IPS-NIHi11 (cell line): Measurements from ENCODE around the gene OXA1L.
"Not testable (repeated sequence)": the region's sequence is repeated elsewhere in the genome, so short reads cannot be mapped to it uniquely, and the experiment has no call there.

Experiments used
- DNase-seq: peaks from one replicate; pipeline ENCODE4 v3.0.0; 2012; ENCODE audit warnings: mixed read lengths, low spot score

The OXA1L gene

DNA sequence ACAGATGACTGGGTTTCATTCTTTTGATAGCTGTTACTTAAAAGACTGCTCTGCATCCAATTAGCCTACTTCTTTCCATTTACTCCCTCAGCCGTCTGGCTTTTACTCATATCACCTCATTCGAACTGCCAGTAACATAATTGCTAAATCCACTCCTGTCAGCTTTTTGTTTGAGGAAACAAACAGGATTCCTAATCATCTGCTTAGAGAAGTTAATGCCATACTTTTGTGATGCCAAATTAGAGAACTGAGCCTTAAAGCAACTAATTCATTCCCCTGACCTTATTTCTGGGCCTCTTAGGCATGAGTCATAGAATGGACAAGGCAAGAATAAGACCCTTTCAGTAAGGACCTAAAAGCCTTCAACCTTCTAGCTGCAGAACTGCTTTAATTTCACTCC lies 2.9 kb downstream of the OXA1L start:
- DNase-seq: no peak

DNA sequence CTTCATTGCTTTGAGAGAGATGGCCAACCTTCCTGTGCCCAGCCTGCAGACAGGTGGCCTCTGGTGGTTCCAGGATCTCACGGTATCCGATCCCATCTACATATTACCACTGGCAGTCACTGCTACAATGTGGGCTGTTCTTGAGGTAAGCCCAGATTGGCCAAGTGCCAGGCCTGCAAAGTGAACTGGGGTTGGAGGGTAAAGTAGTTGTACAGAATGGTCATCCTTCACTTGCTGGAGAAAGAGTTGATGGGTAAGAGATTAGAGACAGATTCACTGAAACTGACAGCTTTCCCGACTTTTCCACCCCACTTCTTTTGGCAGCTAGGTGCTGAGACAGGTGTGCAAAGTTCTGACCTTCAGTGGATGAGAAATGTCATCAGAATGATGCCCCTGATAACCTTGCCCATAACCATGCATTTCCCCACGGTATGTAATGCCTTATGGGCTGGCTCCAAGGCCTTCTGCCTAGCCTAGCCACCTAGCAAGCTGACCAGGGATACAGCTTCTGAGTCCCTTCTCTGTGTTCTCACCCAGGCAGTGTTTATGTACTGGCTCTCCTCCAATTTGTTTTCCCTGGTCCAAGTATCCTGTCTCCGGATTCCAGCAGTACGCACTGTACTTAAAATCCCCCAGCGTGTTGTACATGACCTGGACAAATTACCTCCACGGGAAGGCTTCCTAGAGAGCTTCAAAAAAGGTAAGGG lies 4.1 kb downstream of the OXA1L start:
- no peak for DNase-seq

DNA sequence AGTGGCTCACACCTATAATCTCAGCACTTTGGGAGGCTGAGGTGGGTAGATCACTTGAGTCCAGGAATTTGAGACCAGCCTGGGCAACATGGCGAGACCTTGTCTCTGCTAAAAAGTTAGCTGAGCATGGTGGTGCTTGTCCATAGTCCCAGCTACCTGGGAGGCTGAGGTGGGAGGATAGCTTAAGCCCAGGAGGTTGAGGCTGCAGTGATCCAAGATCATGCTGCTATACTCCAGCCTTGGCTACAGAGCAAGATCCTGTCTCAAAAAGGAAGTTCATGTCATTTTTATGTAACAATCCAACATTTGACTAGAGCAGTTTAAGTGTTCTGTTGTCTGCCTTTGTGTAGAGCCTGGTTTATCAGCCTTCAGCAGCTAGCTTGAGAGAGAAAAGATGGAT lies 6.2 kb downstream of the OXA1L start:
- no peak for DNase-seq

DNA sequence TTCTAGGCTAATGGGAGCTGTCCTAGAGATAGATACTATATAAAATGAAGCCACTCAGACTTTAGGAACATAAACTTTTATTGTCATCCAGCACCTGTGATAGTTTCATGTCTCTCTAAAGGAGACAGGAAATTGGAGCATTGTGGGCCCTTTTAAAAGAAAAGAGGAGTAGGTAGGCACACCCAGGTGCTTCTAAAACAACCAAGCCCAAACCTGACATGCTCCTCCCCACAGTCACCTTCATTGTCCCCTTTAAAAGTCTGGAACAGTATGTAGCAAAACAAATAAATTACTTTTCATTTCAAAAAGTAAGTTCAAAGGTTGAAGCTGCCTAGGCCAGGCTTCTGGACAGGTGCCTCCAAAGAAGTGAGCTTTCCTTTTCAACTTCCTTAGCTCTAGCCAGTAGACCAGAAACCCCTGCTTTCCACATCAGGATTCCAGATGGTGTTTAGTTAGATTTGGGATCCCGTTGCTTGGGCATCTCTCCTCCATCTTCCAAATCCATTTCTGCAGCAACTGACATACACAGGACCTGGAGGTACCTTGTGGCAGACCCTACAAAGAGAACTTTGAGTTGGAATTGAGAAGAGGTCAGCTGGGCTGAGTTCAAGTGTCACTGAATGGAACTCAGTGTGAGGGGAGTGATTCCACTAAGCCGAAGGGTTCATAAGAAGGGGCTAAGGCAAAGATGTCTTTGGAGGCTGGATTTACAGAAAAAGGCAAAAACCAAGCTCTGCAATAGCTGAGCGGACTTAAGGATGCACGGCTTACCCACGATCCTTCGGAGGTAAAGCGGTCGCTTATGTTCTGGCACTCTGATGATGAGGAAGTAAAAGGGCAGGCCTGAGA lies 6.9 kb downstream of the OXA1L start:
- no peak for DNase-seq

DNA sequence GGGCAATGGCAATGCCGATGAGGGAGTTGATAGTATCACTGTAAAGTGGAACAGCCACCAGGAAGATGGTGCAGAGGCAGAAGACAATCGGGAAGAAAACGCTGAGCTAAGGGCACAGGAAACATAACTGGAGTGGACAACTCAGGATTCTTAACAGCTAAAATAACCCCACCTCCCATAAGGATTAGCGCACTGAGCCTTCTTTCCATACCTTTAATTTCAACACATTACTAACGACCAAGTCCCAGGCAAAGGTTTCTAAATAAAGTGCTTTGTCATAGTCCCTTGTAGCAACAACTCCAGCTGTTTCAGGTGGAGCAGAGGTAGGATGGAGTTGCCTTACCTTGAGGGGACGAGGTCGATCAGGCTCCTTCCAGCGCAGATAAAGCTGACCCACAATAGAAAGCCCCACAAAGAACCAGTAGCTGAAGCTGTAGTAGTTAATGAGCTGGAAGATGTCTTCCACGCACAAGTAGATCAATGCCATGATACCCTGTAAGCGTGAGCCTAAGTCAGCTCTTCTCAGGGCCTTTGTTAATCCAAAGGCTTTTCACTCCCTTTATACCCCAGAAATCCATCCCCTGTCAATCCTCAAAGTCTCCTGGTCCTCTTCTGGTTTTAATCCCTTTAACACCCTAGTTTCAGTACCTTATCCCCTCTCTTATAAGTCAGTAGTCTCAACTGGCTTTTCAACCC lies 7.7 kb downstream of the OXA1L start:
- DNase-seq: no peak

DNA sequence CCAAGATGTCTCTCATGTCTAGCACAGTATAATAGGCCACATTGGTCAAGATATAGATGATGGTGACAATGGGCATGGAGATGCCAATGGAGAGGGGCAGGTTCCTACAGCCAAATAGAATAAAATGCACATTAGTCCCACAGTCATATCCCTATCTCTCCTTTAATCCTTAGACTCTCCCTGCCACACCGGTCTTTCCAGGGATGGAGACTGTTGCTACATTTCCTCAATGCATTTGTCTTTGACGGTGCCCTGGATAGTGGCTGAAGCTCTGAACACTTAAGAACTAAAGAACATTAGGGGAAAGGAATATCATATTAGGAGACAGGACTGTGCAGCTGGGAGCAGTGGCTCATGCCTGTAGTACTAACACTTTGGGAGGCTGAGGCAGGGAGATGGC lies 9.7 kb downstream of the OXA1L start:
- no peak for DNase-seq

DNA sequence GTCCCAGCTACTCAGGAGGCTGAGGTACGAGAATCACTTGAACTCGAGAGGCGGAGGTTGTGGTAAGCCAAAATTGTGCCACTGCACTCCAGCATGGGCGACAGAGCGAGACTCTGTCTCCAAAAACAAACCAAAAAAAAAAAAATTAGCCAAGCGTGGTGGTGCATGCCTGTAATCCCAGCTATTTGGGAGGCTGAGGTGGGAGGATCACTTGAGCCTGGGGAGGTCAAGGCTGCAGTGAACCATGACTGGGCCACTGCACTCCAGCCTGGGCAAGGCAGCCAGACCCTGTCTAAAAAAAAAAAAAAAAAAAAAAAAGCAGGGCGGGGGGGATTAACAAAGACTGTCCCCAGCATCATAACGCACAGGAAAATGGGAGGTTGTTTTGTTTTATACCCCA lies 10.4 kb downstream of the OXA1L start:
- not testable (repeated sequence) for DNase-seq

DNA sequence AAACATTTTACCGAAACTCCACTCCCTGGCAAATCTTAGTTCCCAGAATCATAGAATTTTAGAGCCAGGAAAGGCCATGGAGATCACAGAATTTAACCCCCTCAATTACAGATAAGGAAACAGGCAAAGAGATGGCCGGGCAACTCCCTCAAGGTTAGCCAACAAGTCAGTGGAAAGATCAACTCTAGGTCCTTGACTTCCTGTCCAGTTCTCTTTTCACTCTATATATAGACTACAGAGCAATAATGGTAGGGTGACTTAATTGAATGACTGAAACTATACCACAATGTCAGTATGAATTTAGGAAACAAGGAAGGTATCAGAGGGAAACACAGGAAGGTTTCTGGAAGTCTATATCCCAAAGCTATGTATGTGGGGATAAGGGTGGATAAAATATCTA lies 11.6 kb downstream of the OXA1L start:
- no peak for DNase-seq

DNA sequence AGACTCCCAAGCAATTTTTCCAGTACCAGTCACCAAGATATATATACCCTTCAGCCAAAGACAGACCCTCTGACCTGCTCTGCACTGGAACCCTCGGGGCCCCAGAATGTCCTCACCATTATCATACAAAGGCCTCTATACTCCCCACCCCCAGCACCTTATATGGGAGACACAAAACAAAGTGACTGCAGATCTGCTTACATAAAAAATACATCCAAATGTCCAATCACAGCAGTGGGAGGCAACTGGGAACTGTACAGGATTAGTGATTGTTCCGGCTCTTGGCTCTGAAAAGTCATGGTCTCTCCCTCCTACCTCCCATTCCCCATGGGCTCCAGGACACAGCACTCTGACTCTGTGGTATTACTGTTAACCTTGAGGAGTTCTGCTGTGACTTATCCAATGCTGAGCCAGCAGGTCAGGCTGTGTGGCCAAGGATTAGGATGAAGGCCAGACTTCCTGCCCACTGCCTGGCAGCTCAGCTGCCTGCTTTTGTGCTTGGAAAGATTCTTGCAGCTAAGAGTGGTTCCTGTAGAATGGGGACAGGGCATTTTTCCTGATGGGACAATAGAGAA lies 13.7 kb downstream of the OXA1L start:
- no peak for DNase-seq

DNA sequence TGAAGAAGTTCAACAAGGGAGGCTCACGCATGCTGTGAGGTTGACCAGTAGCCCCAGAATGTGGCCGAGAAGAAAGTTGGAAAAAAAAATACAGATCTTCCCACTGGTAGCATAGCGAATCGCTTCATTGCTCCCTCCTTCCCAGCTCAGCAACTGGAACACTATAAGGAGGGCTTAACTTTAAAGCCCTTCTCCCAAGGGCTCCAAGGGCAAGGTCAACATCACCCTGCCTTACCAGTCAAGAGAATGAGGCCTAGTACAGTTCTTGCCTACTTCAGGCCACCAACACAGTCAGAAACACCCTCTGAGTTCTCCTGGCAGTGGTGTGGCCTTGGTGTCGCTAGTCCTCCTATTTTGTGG lies 14.4 kb downstream of the OXA1L start:
- no peak for DNase-seq

DNA sequence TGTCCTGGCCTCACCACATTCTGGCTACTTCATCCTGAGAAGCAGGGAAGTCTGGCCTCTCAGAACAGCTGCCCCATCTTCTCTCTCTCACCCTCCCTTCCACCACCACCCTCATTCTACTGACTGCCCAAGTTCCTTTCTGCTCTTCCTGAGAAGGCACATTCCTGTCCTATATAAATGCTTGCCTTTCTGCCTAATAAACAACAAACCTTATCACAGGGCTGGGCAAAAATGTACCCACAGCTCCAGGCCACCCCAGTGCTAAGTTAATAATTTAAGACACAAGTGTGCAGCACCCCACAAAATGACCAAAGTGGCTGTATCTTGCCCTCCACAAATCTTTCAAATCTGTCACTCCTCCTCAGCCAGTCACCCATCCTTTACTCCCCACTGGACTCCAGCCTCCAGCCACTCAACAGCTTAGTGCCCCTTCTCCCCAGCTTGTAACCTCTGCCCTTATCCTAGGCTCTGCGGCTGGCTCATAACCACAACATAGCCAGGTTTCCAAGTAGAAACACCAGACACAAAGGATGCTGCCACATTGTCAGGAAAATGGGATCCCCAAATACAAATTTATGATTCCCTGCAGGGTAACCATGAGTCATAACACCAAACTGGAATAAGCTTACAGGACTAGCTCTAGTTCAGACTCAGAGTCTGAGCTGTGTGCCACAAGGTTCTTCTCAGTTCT lies 15.0 kb downstream of the OXA1L start:
- no peak for DNase-seq

DNA sequence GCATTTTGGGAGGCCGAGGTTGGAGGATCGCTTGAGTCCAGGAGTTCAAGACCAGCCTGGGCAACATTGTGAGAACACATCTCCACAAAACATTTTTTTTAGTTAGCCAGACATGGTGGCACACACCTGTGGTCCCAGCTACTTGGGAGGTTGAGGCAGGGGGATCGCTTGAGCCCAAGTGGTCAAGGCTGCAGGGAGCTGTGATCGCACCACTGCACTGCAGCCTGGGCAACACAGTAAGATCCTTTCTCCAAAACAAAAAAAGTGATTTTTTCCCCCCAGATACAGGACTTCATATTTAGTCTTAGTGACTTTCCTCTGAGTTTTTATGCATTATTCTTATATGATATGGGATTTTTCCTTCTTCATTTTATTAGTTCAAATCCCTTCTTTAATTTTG lies 20.2 kb downstream of the OXA1L start:
- no peak for DNase-seq

DNA sequence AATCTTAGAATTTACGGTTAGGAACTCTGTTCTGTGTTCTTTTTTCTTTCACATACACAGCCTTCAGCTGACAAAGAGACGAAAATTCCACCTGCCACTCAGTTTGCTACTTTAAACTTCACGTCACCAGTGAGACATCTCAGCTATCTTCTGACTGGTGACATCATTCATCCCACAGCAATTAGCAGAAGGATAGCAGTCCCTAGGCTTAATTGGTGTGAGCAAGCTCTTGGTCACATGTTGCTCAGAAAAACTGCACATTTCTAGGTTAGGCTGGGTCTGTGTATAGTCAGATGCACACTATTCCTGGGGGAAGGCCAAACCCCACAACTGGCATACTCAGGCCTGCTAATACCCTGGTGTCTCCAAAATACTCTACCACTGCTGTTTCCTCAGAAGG lies 24.8 kb downstream of the OXA1L start:
- no peak for DNase-seq

DNA sequence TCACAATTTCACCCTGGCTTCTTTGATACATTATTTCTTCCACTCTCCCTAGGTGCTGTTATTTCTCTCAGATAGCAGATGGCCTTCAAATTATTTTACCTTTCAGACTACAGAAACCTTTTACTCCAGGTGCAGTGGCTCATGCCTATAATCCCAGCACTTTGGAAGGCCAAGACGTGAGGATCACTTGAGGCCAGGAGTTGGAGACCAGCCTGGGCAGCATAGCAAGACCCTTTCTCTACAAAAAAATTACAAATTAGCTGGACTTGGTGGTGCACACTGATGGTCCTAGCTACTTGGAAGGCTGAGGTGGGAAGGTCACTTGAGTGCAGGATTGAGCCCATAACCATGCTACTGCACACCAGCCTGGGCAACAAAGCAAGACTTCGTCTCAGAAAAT lies 25.7 kb downstream of the OXA1L start:
- DNase-seq: no peak

DNA sequence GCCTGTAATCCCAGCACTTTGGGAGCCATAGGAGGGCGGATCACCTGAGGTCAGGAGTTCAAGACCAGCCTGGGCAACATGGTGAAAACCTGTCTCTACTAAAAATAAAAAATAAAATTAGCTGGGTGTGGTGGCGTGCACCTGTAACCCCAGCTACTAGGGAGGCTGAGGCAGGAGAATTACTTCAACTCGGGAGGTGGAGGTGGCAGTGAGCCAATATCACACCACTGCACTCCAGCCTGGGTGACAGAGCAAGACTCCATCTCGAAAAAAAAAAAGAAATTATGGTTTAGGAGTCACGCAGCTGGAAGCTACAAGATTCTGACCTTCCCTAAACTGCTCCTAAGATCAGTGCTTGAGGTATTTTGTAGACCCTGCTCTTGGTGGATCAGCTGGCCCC lies 27.1 kb downstream of the OXA1L start:
- DNase-seq: not testable (repeated sequence)

DNA sequence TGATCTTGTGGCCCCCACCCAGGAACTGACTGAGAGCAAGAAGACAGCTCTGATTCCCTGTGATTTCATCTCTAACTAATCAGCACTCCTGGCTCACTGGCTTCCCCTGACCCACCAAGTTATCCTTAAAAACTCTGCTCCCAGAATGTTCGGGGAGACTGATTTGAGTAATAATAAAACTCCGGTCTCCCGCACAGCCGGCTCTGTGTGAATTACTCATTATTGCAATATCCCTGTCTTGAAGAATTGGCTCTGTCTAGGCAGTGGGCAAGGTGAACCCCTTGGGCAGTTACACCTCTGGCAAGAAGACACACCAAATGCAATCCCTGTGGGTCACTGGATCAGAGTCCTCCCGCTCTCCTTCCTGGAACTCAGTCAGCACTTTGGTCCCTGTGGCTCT lies 27.5 kb downstream of the OXA1L start:
- no peak for DNase-seq

DNA sequence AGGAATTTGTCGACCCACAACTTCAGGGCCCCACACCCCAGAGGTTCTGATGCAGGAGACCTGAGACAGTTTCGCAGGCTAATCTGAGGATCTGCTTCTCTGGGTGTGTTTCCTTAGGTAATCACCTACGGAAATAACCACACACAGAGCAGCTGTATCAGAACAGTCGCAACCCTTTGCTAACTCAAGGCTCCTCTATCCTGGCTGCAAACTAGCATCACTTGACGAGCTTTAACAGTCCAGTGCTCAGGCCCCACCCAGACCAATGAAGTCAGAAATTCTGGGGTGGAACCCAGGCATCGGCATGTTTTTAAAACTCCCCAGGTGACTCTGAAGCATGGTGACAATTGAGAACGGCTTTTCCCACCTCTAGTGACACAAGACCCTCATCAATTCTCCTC lies 28.1 kb downstream of the OXA1L start:
- DNase-seq: no peak

DNA sequence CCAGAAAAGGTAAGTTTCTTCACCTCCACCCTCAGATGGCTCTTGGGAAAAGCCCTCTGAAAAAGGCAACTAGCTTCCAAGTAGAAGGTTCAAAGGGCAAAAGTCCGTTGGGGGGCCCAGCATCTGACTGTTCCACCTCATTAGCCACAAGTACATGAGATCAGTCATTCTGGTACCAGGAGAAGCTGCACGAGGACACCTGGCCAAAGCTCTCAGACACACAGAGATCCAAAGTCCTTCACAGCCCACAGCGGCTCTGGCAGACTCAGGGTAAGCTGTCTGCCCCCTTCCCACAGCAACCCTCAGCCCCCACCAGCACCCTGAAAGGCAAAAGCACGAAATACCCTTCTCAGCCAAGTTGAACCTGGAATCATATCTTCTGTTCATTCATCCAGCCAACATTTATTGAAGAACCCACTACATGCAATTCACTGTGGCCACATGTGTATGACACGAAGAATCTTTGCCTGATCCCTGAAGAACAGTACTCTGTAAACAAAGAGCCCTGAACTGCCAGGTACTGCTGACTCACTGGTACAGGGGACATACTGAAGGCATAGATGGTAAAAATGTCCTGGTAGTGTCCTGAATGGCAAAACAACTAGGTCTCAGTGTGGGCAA lies 29.7 kb downstream of the OXA1L start:
- no peak for DNase-seq

DNA sequence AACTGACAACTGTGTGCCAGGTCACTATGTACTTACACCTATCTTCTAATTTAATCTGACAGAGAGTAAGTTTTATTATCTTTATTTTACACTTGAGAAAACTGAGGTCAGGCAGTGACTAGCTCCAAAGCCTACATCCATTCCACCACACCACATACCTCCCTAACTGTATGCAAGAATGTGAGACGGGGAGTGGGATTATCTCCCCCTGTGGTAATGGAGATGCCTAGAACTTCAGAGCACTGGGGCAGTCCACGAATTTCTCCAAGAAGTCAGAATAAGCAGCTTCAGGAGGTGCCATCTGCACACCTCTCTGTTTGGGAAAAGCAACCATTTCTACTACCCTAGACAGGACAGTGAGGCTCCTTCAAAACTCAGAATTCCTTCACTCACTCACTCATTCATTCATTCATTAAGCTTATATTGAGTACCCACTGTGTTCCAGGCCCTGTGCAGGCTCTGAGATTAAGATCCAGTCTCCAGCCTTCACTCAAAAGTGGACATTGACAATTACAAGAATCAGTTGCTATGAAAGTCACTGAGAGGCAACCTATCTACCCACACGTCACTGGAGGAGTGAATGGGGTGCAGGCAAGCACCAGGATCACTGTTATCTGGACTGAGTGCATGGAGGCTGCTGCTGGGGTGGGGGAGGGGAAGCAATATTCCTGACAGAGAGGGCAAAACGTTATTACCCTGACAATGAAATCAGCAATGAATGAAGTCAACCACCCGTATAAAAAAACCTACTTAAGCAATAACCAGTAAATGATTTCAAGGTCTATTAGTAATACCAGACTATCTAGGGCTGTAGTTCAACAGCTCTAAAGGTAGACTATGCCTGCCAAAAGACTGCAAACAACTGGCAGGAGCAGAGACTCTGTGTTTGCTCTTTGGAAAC lies 30.8 kb downstream of the OXA1L start:
- no peak for DNase-seq

DNA sequence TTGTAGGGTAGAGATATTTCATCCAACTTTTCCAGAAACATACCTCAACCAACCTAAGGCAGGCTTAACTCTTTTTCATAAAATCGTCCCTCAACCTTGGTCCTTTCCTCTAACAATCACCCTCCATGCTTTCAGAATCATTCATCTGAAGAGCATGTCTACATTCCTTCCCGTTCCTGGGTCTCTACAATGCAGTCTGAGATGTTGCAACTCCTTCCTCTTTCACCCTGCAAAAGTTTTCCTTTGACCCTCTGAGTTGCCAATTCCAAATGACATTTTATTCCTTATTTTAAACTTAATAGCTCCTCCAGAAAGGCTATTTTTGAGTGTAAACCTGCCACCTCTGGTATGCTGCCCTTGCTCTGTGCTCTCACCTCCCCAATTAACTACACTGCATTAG lies 32.0 kb downstream of the OXA1L start:
- no peak for DNase-seq

DNA sequence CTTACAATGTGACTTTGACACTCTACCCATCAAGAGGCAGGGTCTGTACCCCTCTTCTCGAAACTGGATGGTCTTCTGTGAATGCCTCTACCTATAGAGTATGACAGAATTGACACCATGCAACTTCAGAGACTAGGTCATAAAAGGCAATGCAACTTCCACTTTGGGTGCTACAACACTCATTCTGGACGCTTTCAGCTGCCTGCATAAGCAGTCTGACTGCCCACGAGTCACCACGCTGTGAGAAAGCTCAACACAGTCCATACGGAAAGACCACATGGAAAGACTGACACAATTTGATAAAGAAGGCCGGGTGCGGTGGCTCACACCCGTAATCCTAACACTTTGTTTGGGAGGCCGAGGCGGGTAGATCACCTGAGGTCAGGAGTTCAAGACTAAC lies 33.9 kb downstream of the OXA1L start:
- no peak for DNase-seq
